Ishikawa (cell line): ENCODE measurements around the gene IGSF8.

Source experiments
- CEBPB ChIP-seq: IDR thresholded peaks from 2 replicates; pipeline ENCODE4 v1.6.1; 2012
- CREB1 ChIP-seq: IDR thresholded peaks from 2 replicates; pipeline ENCODE4 v1.6.1; 2012; ENCODE audit warnings: low read depth
- EGR1 ChIP-seq: IDR thresholded peaks from 2 replicates; pipeline ENCODE4 v1.6.1; 2012
- EP300 ChIP-seq: IDR thresholded peaks from 2 replicates; pipeline ENCODE4 v1.6.1; 2012; ENCODE audit warnings: borderline replicate concordance
- FOXM1 ChIP-seq: IDR thresholded peaks from 2 replicates; pipeline ENCODE4 v1.6.1; 2012; ENCODE audit warnings: low read depth, borderline replicate concordance
- MAX ChIP-seq: IDR thresholded peaks from 2 replicates; pipeline ENCODE4 v1.6.1; 2012
- NFIC ChIP-seq: IDR thresholded peaks from 2 replicates; pipeline ENCODE4 v1.6.1; 2012
- RAD21 ChIP-seq: IDR thresholded peaks from 2 replicates; pipeline ENCODE4 v1.6.1; 2012; ENCODE audit warnings: low read depth
- REST ChIP-seq: IDR thresholded peaks from 2 replicates; pipeline ENCODE4 v1.6.1; 2012; ENCODE audit warnings: low read depth, mild to moderate bottlenecking
- TAF1 ChIP-seq: IDR thresholded peaks from 2 replicates; pipeline ENCODE4 v1.6.1; 2012; ENCODE audit warnings: low read depth, mild to moderate bottlenecking
- TCF12 ChIP-seq: IDR thresholded peaks from 2 replicates; pipeline ENCODE4 v1.6.1; 2012; ENCODE audit warnings: low read depth
- TEAD4 ChIP-seq: IDR thresholded peaks from 2 replicates; pipeline ENCODE4 v1.6.1; 2012
- USF1 ChIP-seq: IDR thresholded peaks from 2 replicates; pipeline ENCODE4 v1.6.1; 2012
- YY1 ChIP-seq: IDR thresholded peaks from 2 replicates; pipeline ENCODE4 v1.6.1; 2012; ENCODE audit warnings: low read depth
- ZBTB7A ChIP-seq: IDR thresholded peaks from 2 replicates; pipeline ENCODE4 v1.6.1; 2012; ENCODE audit warnings: low read depth

The IGSF8 gene

GRCh38 chr1:160094806-160095205 lies 3.6 kb downstream of the IGSF8 start:
- TF ChIP-seq EP300 (no peak), RAD21 (no peak), TEAD4 (no peak), CEBPB (no peak)

GRCh38 chr1:160094291-160094625 lies 4.2 kb downstream of the IGSF8 start:
- TF ChIP-seq ZBTB7A (no peak), YY1 (no peak), REST (no peak), TCF12 (no peak)

- TF ChIP-seq TAF1, result no peak
- TF ChIP-seq CEBPB, result no peak
Observed at GRCh38 chr1:160093624-160094290, 4.7 kb downstream of the IGSF8 start.

- no peak for TF ChIP-seq ZBTB7A
- no peak for TF ChIP-seq USF1
- no peak for TF ChIP-seq TEAD4
- TF ChIP-seq YY1, result no peak
- no peak for TF ChIP-seq REST
- no peak for TF ChIP-seq FOXM1
- no peak for TF ChIP-seq RAD21
- no peak for TF ChIP-seq NFIC
- no peak for TF ChIP-seq TAF1
- no peak for TF ChIP-seq EGR1
- TF ChIP-seq TCF12, result no peak
- TF ChIP-seq CREB1, result no peak
- no peak for TF ChIP-seq MAX
- no peak for TF ChIP-seq CEBPB
- no peak for TF ChIP-seq EP300
Observed at GRCh38 chr1:160093069-160093395, 5.4 kb downstream of the IGSF8 start.

GRCh38 chr1:160092366-160093068 lies 5.9 kb downstream of the IGSF8 start:
- no peak for TF ChIP-seq TAF1
- TF ChIP-seq MAX, result no peak
- no peak for TF ChIP-seq YY1
- no peak for TF ChIP-seq EP300
- TF ChIP-seq CEBPB, result no peak
- TF ChIP-seq RAD21, result no peak
- no peak for TF ChIP-seq FOXM1
- no peak for TF ChIP-seq USF1
- TF ChIP-seq EGR1, result no peak
- TF ChIP-seq TEAD4, result no peak
- TF ChIP-seq CREB1, result no peak
- TF ChIP-seq TCF12, result no peak
- no peak for TF ChIP-seq NFIC
- TF ChIP-seq ZBTB7A, result no peak
- no peak for TF ChIP-seq REST
